ELF-1 (cell line): ENCODE data around the gene PARD3.
"Not testable (repeated sequence)": the region's sequence is repeated elsewhere in the genome, so short reads cannot be mapped to it uniquely, and the experiment has no call there.

Experiments used
- DNase-seq: peaks from one replicate; pipeline ENCODE4 v3.0.0-alpha.2; 2016; ENCODE audit warnings: low read depth, low spot score

PARD3 gene

DNA sequence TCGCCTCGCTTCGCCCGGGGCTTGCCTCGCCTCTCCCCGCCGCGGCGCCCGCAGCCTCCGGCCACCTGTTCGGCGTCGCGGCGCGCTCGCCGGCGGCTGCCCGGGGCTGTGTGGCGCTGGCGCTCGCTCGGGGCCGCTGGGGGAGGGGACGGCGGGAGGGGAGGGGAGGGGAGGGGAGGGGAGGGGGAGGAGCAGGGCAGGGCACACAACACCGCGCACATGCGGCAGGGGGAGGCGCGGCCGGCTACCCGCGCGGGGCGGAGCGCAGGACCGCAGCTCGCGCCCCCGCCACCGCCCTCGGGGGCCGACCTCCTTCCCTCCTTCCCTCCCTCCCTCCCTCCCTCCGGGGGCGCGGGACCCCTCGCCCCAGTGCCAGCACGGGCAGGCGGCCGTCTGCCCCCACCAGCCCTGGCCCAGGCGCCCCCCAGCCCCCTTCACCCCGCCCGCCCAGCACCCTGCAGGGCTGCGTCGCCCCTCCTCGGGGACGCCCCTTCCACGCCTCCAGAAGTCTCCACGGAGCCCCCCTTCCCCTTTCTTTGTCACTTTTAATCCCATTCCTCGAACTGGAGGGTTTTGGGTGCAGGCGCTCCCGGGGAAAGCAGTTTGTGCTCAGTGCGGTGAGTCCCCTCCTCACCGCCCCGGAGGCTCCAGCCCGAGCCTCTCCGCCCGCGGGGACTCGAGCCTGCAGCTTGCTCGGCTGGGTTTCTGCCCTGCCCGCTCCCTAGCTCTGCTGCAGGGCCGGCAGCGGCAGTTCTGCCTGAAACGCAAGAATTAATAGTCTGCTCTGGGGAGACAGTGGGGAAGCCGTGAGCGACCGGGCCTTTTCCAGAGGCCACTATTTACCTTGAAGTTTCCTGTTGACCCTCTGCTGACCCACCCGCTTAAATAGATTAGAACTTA, at the start of gene PARD3:
Gene PARD3, minus strand, starts transcription at position 112 of the 900 bp plus-strand sequence. CDS start 301 bp downstream, outside the sequence.
- DNase-seq = peak; percentile 82

DNA sequence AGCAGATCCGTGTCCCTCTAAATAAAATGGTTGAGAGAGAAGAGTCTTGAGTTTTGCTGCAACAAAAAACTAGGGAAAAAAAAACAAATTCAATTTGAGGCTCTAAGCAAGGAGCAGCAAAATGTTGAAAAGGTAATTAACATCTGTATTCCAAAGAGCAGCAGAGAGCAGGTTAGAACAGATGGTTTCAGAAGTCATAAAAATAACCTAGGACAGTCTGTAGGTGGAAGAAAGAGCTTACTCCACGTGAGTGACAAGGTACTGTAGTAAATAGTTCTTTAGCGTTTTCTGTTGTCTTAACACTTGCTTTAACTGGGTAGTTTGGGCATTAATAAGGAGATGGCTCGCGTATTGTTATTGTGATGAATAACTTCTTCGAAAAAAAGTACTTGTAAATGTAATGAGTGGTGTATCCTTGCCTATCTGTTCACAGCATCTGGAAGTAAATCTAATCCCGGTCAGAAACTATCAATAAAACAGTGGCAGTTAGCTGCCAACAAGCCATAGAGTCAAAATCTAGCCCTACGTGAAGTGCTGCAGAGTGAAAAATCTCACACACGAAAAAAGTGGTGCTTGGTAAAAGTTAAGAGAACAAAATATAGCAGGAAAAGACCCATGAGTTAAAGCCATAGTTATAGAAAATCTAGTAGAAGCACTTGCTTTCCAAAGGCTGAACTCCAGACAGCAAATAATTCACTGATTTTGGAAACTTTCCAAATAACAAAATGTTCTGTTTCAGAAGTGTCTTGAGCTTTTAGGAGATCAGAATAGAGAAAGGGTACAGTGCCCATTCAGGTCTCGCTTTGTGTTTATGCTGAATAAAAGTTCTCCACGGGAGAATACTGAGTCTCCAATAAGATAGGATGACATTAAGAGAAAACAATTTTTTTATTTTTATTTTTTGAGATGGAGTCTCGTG, 49.3 kb upstream of the PARD3 start:
- no peak for DNase-seq

GRCh38 chr10:34862892-34863291, 47.8 kb upstream of the PARD3 start:
- DNase-seq = no peak

GRCh38 chr10:34861293-34862021, 46.4 kb upstream of the PARD3 start:
- DNase-seq = no peak

DNA sequence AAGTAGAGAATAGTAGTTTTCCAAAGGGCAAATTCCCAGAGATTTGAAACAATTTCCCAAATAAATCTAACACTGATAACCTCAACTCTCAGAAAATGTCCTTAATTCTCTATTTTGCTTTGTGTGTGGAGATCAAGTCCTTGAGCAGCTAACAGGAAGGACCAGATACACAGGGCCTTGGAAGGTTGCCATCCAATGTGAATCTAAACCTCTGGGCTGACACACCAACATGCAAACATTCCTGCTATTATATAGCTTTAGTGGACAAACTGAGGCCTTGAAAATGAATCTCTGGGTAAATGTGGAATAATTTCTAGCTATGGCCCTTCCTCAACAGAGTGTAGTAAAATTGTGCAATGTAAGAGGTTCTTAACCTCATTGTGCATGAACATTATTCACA, 44.1 kb upstream of the PARD3 start:
- DNase-seq = no peak

DNA sequence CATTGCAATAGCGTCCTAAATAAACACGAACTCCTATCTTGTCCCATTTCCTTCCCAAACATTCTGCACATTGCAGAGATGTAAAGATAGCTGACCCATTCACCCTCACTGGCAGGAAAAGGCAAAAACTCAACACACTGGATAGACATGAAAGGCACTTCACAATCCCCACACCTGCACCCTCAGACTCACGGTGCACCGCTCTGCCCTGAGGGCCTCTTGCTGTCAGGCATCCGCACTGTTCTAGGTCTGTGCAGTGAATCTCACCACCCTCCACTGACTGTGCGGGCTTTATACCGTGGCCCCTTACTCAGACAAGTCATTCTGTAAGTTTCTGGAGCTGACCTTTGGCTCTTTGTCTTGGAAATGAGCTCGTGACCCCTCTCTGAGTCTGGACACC, 42.9 kb upstream of the PARD3 start:
- no peak for DNase-seq

- no peak for DNase-seq
Observed at GRCh38 chr10:34854147-34854601, 39.1 kb upstream of the PARD3 start.

GRCh38 chr10:34853357-34853756, 38.3 kb upstream of the PARD3 start:
- no peak for DNase-seq

- no peak for DNase-seq
Observed at GRCh38 chr10:34850558-34850957, 35.5 kb upstream of the PARD3 start.

- DNase-seq = no peak
Observed at GRCh38 chr10:34850036-34850435, 34.9 kb upstream of the PARD3 start.

DNA sequence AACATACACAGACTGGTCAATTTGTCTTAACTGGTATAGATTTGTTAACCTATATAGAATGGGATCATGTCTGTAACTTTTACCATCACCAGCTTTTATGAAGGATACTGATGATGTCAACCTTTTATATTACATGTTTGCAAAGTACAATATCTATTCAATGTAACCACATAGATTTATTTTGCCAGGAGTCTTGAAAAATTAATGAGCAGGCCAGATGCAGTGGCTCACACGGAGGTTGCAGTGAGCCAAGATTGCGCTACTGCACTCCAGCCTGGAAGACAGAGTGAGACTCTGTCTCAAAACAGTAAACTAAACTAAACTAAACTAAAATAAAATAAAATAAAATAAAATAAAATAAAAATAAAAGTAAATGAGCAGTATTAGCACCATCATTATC, 30.0 kb upstream of the PARD3 start:
- no peak for DNase-seq

- no peak for DNase-seq
Observed at GRCh38 chr10:34844448-34844847, 29.4 kb upstream of the PARD3 start.

DNA sequence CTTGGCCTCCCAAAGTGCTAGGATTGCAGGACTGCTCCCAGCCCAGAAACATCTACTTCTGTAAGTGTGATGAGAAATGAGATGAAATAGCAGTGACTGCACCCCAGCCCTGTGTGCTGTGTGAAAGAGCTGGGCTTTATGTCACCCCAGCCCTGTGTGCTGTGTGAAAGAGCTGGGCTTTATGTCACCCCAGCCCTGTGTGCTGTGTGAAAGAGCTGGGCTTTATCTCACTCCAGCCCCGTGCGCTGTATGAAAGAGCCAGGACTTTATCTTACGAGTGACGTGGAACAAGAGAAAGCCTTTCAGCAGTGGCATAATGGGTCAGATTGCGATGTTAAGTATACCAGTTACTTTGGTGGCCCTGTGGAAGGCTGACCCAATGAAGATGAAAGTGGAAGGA, 28.4 kb upstream of the PARD3 start:
- not testable (repeated sequence) for DNase-seq

GRCh38 chr10:34838366-34838900, 23.3 kb upstream of the PARD3 start:
- DNase-seq = no peak

- DNase-seq = no peak
Observed at GRCh38 chr10:34835908-34836508, 20.9 kb upstream of the PARD3 start.

GRCh38 chr10:34834274-34834673, 19.2 kb upstream of the PARD3 start:
- no peak for DNase-seq

- DNase-seq = no peak
Observed at GRCh38 chr10:34830217-34830822, 15.2 kb upstream of the PARD3 start.

- no peak for DNase-seq
Observed at GRCh38 chr10:34826857-34827766, 12.0 kb upstream of the PARD3 start.

DNA sequence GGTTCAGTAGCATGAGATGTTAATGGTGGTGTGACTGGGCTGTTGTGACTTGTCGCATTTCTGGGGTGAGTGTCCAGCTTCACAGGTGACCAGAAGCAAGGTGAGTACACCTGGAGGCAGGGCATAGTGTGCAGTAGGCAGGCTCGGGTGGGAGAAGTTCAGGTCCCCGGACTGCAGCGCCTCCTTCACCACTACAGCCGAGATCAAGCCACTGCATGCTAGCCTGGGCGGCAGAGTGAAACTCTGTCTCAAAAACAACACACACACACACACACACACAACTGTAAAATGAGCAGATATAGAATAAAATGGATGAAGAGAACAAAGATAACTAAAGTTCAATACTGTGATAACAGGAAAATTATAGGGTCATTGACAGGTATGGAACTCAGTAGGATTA, 11.1 kb upstream of the PARD3 start:
- DNase-seq = peak; percentile 28
